GM19099 (cell line): ENCODE results near the gene ADAMTS12.

Experiments
- POLR2A ChIP-seq: IDR thresholded peaks from 3 replicates; pipeline ENCODE4 v1.6.1; 2011; ENCODE audit warnings: low read depth; ENCODE audit not compliant: insufficient read length; ENCODE audit errors: extremely low read depth

The ADAMTS12 gene

GRCh38 chr5:33832404-33833236 lies 59.2 kb downstream of the ADAMTS12 start:
- no peak for TF ChIP-seq POLR2A

- no peak for TF ChIP-seq POLR2A
Measured at GRCh38 chr5:33831041-33831440, 60.7 kb downstream of the ADAMTS12 start.

DNA sequence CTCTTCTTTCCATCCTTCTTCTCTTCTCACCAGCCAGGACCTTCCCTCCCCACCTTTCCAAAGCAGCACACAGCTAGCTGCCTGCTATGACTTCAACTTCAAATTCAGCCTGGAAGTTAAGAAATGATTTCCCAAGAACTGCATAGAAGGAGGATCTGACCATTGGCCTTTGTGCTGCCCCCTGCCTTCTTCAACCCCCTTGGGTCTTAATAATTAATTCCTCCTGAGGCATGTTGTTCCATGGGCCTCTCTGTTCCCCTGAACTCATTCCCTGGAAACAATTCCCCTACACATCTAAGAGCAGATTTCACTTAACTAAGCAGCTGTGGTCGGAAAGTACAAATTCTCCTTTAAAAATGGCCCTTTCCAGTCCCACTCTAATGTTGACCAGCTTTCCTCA lies 62.4 kb downstream of the ADAMTS12 start:
- TF ChIP-seq POLR2A: no peak

DNA sequence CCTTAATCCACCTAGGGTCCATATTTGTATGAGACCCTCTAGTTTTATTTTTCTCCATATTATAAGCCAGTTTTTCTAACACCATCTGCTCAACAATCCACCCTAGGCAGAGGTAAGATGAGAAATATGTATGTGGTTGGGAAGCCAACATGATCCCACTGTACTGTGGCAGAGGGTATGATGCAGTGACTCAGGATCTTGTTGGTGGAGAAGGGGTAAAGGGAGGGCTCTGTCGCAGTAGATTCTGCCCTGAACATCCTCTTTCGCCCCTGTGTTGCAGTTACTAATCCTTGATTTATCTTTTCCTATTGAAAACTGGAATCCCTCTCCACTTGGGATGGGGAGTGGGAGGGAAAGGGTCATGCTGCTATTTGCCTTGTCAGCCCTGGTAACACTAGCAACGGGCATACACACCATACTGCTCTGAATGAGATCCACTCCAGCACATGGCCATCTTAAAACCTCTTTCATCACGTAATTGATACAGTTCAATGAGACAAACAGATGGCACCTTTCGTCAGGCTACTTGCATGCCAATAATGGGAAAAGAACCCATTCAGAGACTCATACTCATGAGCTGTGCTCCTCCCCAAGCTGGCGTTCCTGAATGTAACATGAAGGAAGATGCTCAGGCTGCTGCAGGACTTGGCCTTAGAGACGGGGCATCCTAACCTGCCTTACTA lies 63.0 kb downstream of the ADAMTS12 start:
- TF ChIP-seq POLR2A: no peak

GRCh38 chr5:33827885-33828284 lies 63.9 kb downstream of the ADAMTS12 start:
- no peak for TF ChIP-seq POLR2A

DNA sequence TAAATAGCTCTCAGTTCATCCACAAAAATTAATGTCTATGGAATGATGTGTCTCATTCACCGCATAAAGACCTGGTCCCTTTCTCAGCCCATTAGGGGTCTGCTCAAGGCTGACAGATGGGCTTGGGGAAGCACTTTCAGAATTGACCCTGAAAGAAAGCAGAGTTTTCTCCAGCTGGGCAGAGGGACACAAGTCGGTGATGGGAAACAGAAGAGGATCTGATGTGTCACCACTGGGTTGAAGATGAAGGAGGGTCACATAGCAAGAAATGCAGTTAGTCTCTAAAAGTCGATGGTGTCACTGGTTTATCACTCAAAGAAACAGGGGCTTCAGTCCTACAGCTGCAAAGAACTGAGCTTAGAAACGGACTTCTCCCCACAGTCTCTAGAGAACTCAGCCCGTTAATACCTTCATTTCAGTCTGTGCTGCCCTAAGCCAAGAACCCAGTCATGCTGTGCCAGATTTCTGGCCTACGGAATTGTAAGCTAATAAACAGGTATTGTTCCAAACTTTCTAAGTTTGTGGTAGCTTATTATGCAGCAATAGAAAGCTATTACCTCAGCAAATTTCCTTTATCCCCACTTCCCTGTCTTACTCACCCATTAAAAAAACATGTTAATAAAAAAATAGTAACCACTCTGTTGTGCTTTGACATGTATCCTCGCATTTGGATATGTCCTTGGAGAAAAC lies 64.6 kb downstream of the ADAMTS12 start:
- no peak for TF ChIP-seq POLR2A

DNA sequence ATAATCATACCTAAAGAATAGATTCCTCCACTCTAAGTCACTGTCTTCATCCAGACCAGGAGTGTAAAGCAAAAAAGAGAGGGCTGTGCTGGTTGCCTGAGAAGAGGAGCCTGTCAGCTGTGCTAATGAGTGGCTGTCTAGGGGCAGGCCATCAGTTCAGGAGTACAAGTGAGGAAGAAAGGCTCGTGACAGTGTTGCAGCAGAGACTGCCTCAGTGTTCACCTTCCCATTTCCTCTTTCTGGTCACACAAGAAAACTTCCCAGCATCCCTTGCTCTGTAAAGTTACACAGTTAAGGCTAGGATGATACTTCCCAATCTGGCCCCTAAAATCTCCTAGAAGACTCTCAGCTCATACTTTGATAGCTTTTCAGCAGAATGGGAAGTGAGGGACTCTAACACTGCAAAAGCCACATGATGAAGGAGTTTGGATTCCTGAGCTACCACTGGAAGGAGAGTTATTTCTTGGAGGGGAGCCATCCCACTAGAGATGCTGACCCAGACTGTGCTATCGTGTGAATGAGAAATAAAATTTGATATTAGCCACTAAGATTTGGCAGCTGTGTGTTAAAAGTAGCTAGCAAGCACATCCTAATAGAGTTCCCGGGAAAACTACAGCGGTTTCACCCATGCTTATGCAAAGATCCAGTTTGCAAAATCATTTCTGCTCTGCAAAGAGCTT lies 67.1 kb downstream of the ADAMTS12 start:
- TF ChIP-seq POLR2A: no peak

DNA sequence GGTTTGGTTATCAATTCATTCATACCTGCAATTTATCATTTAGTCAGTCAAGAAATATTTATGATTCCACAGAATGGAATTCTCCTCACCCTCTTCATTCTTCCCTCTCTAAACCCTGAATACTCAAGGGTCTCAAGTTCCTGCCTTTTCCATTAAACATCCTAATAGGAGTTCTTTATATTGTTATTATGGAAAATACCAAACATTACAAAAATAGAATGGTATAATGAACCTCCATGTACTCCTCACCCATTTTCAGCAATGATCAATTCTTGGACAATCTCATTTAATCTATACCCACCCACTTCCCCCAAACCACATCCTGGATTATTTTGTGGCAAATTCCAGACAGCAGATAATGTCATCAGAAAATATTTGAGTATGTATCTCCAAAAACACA lies 74.5 kb downstream of the ADAMTS12 start:
- no peak for TF ChIP-seq POLR2A

DNA sequence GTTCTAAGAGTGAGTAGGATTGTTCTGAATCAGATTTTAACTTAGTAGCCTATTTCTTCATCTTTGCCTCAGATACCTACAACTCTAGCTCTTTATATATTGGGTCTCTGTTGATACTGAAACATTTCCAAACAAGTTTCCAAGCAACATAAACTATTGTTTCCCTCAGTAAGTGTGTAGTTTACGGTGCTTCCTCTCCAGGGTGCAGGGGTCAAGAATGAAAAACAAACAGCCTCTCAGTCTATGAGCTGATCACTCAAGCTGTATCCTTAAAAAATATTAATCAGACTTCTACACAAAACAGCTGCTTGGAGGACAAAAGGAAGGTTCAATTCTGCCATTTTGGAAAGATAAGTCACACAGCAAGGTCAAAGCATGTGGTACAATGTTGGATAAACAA lies 75.0 kb downstream of the ADAMTS12 start:
- no peak for TF ChIP-seq POLR2A

- no peak for TF ChIP-seq POLR2A
Measured at GRCh38 chr5:33812746-33813145, 79.0 kb downstream of the ADAMTS12 start.

DNA sequence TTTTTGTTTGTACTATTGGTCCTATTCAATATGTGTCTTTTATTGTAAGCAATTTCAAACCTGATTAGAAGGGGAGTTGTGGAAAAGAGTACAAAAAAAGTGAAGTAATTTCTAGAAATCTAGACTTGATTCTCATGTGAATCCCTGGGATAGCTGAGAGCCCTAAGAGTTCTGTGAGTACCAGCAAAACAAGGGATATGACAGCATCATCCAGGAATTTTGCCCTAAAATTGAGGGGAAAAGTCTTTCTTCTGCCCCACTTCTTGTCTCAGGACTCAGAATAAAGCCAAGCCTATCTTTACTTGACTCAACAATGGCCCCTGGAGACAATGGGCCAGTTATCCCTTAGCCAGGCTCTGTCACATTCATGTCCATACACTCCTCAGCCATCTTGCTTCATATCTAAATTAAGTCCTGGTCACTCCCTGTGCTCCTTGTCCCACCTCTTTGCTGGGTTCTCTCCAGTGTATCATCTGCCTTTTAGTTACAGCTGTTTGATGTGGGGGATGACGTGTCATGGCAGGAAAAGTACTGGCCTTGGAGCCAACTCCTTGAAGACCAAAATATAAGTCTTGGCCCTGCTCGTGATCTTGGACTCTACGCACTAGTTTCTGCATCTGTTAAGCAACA lies 81.2 kb downstream of the ADAMTS12 start:
- no peak for TF ChIP-seq POLR2A

DNA sequence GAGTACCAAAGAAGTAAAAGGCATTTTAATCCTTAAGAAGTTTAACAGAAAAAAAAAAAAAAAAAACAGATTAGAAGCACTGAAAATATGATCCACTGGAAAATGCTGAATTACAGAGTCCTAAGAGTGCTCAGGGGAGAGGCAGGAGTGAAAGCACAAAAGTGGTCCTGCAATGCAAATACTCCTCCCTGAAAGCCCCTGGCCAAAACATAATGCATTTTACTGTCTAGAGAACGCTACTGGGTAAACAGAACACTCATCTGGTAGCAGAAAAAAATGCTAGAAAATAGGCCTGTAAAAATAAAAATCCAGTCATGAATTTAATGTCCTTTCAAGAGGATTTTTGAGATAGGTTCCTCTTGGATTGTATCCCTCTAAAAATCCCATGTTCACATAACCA lies 81.9 kb downstream of the ADAMTS12 start:
- TF ChIP-seq POLR2A: no peak

DNA sequence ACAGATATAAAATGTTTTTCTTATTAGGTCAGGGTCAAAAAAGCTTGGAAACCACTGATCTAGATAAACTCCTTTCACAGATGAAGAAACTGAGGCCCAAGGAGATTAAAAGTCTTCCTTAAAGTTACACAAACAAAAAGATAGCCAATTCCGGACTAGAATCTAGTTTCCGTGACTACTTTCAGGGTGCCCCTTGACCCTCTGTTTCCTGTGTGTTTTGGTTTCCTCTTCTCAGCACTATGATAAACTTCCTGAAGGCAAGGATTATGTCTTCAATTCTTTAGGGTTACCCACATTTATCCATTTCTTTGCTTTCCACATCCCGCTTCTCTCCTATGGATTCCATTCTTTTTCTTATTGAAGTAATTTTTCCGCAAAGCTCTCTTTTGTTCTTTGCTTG lies 83.1 kb downstream of the ADAMTS12 start:
- no peak for TF ChIP-seq POLR2A

DNA sequence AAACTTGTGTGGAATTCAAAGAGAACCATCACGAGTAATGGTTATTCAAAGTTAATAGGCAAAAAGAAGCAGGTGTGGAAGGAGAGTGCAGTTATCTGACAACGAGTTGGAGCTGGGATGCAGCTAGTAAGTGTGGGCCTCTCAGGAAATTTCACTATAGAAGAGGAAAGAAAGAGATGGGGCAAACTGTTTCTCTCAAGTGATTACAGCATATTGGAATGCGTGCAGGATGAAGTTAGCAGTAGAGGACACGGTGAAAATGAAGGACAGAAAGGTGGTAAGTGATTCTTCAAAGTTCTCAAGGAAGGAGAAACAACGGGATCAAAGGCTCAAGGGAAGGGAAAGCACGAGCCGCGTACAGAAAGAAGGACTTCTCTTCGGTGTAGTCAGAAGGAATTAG lies 84.0 kb downstream of the ADAMTS12 start:
- TF ChIP-seq POLR2A: no peak
